Measurements from ENCODE around the gene SATL1. TPM values are rescaled to one million over a fixed set of nuclear protein-coding genes. Genes with fewer than 3 reads are reported as not detected.
"Not testable (repeated sequence)": the region's sequence is repeated elsewhere in the genome, so short reads cannot be mapped to it uniquely, and the experiment has no call there.

SATL1 gene, protein sequence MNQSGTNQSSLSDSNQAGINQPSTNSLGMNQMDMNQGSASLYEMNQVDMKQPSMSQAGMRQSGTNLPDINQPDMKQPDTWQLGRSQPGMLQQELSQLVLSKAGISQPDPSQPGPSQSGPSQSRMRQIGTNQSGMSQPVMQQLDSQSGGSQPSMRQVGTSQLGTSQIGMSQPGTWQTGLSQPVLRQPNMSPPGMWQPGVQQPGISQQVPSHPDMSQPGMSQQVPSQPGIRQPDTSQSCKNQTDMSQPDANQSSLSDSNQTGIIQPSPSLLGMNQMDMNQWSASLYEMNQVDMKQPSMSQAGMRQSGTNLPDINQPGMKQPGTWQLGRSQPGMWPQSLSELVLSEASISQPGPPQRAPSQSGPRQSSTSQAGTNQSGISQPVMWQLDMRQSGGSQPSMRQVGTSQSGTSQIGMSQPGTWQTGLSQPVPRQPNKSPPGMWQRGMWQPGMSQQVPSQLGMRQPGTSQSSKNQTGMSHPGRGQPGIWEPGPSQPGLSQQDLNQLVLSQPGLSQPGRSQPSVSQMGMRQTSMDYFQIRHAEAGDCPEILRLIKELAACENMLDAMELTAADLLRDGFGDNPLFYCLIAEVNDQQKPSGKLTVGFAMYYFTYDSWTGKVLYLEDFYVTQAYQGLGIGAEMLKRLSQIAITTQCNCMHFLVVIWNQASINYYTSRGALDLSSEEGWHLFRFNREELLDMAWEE
- total RNA-seq, result not detected

DNA sequence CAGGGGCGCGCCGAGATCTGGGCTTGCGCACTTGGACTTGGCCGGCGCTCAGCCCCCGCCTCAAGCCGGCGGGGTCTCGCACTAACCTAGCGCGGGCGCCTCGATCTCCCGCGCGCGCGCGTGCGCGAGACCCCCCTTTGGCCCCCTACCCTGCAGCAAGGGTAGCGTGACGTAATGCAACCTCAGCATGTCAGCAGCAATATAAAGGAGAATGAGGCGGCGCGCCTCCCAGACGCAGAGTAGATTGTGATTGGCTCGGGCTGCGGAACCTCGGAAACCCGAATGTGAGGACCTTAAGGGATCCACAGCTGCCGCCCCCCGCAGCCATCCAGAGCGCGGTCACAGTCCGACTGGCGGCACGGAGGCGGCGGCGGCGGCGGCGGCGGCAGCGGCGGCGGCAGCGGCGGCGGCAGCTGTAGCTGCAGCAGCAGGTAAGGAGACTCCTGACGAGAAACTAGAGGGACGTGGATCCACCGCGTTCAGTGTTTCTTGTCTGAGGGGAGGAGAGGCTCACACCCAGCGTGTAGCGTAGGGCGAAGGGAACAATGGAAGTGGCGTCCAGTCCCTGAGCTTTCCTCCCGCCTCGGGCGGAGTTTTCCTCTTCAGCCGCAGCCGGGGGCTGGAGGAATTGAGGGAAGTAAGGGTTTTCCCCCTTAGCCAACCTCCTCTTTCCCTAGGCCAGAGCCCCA is at the start of gene SATL1, which contains the start of gene ZNF711:
TSS of gene SATL1 (minus strand) at position 19 of the 689 bp plus-strand sequence. CDS start 134,811 bp downstream, outside the sequence.
TSS of gene ZNF711 (plus strand) at position 231 of the 689 bp plus-strand sequence. CDS start 3,582 bp downstream, outside the sequence.
- no peak for DNase-seq
- Histone ChIP-seq H3K27me3 (no peaks in the 10 kb centered on the region), H3K4me1 (peaks cover 0 to 6% (median 0%) of the 10 kb centered on the region in 3 donors), H3K9me3 (no peaks in the 10 kb centered on the region), H3K27ac (peak within 1 kb of the TSS; percentile 0 to 57 (median 26)), H3K4me3 (peak within 1 kb of the TSS; percentile 47 to 71 (median 54)), H3K36me3 (no peaks in the 10 kb centered on the region)
- 0 to 36% methylated on average over 2 to 29 of the region's 65 CpGs for WGBS, 2 donors
- intact Hi-C loops (cut with DNase I), result no loop called here
- TF ChIP-seq, protein P1, sequence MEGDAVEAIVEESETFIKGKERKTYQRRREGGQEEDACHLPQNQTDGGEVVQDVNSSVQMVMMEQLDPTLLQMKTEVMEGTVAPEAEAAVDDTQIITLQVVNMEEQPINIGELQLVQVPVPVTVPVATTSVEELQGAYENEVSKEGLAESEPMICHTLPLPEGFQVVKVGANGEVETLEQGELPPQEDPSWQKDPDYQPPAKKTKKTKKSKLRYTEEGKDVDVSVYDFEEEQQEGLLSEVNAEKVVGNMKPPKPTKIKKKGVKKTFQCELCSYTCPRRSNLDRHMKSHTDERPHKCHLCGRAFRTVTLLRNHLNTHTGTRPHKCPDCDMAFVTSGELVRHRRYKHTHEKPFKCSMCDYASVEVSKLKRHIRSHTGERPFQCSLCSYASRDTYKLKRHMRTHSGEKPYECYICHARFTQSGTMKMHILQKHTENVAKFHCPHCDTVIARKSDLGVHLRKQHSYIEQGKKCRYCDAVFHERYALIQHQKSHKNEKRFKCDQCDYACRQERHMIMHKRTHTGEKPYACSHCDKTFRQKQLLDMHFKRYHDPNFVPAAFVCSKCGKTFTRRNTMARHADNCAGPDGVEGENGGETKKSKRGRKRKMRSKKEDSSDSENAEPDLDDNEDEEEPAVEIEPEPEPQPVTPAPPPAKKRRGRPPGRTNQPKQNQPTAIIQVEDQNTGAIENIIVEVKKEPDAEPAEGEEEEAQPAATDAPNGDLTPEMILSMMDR (IDR thresholded peaks at IDR 0.05), result no peak
- TF ChIP-seq POLR2A (IDR thresholded peaks at IDR 0.05), result no peak

DNA sequence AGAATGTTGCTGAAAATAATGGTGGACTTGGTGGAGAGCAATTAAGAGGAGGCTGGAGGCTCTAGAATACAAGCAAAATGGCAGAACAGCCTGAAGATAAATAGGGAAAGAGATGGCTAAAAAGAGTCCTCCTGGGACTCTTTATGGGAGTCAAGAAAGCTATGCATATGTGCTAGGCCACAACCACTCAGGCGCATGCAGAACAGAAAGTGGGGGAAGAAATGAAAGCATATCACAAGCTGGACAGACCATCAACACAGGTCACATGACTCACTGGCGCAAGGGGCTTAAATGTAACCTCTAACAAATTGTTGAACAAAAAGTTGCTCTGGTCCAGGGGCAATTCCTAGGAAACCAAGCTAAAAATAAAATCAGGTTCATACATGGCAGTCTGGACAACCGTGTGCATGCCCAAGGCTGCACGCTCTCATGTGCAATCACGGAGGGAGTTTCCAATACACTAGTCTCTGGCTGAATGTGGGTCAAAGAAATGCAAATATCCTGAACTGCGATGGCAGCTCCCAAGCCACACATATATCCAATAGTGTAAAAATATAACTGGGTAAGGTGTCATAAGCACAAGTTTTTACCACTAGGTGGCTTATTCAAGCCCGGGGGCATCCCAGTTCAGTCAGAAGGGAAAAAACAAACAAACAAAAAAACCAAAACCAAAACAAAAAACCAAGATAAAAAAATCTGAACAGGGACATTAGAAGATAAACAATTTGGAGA is 45.6 kb upstream of the SATL1 start:
- TF ChIP-seq POLR2A (IDR thresholded peaks at IDR 0.05), result no peak
- TF ChIP-seq, protein P1 (IDR thresholded peaks at IDR 0.05), result no peak
- peaks cover 0 to 8% (median 0%) of the 10 kb centered on the region in 3 donors for H3K9me3 ChIP-seq
- no peak overlapping the region for H3K27ac ChIP-seq

DNA sequence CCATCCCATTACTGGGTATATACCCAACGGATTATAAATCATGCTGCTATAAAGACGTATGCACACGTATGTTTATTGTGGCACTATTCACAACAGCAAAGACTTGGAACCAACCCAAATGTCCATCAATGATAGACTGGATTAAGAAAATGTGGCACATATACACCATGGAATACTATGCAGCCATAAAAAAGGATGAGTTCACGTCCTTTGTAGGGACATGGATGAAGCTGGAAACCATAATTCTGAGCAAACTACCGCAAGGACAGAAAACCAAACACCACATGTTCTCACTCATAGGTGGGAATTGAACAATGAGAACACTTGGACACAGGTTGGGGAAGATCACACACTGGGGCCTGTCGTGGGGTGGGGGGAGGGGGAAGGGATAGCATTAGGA is 41.7 kb upstream of the SATL1 start:
- H3K36me3 ChIP-seq; H3K27me3 ChIP-seq; intact Hi-C loops (cut with DNase I); H3K4me3 ChIP-seq; H3K9me3 ChIP-seq; DNase-seq; H3K4me1 ChIP-seq; H3K27ac ChIP-seq: not testable (repeated sequence)
- WGBS, 2 donors, result 90 to 100% methylated on average over 1 to 4 of the region's 6 CpGs

More for the DNA sequence above, 45.6 kb upstream of the SATL1 start:
- H3K4me1 ChIP-seq, result no peaks in the 10 kb centered on the region
- H3K36me3 ChIP-seq, result no peaks in the 10 kb centered on the region
- H3K4me3 ChIP-seq, result no peak overlapping the region
- DNase-seq, result no peak
- WGBS, 2 donors, result 69 to 93% methylated on average over 6 to 7 of the region's 7 CpGs
- intact Hi-C loops (cut with DNase I), result no loop called here
- H3K27me3 ChIP-seq, result no peaks in the 10 kb centered on the region

DNA sequence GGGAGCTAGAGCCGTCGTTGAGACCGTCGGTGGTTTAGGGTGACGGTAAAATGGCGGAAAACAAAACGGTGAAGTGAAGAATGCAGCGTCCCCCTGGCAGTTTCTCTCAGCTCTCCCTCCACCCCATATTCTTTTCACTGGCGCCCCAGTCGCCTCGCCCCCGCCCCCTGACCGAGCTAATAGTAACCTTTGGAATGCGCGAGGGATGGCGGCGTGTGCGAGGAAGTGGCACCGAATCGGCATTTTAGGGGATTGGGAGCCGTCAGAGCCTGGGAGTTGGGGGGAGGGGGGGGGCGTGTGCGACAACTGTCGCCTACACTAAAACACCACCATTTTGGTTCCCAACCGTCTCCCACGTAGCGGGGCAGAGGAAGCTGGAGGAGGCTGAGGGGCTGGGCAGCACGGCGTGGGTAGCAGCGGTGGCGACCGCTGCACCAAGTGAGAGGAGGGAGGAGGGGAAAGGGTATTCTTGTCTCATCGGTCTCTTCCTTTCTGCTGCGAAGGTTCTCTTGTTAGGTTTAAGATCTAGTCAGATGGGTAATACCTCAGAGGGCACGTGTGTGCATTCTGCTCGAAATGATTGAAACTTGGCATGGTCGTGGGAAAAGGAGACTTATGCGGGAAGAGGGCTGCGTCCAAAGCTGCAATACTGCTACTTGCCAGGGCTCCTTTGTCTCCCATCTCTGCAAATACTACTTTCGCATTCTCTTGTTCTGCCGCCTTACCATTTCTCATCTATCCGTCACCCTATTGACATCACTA is 1.1 kb upstream of the SATL1 start:
- Histone ChIP-seq H3K36me3 (no peaks in the 10 kb centered on the region), H3K4me1 (peaks cover 0 to 6% (median 0%) of the 10 kb centered on the region in 3 donors), H3K27me3 (no peaks in the 10 kb centered on the region), H3K4me3 (peak overlapping the region; percentile 47 to 71 (median 54)), H3K27ac (peak overlapping the region; percentile 0 to 57 (median 26)), H3K9me3 (no peaks in the 10 kb centered on the region)
- no peak for DNase-seq
- 0 to 34% methylated on average over 14 to 31 of the region's 42 CpGs for WGBS, 2 donors
- intact Hi-C loops (cut with DNase I), result no loop called here
- TF ChIP-seq, protein P1 (IDR thresholded peaks at IDR 0.05), result no peak
- no peak for TF ChIP-seq POLR2A (IDR thresholded peaks at IDR 0.05)
